Upper lobe of left lung (tissue), 4 donors: ENCODE results near the gene TNFSF11.

Experiments
- CTCF ChIP-seq, 6 experiments: fragments of 450-650 bp in 4 of 6; fragments of 200-600 bp in 2 of 6; sonication (generic) in 2 of 6; IDR thresholded peaks; one replicate each; pipeline ENCODE4 v1.5.1; 2016 to 2019; ENCODE audit warnings: antibody characterized with exemption in 6 of 6
- POLR2AphosphoS5 ChIP-seq, 2 donors: sonication (generic); formaldehyde crosslinking; IDR thresholded peaks; one replicate each; pipeline ENCODE4 v1.5.1; 2017; ENCODE audit warnings: antibody characterized with exemption in 2 of 2

DNA sequence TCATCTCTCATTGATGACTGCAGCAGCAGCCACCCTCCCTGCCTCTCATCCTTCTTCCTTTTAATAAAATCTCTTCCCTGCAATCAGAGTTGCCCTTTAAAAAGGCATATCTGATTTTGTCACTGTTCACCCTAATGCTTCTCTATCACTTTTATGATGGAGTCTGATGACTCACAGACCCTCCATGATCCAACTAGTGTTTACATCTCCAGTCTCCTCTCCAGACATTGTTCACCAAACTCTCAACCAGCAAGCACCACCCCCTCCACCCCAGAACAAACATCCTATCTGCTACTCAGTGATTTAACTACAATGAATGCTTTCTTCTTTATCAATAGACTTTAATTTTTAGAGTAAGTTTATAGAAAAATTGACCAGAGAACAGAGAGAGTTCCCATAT, 59.5 kb downstream of the TNFSF11 start:
- no peak for TF ChIP-seq CTCF (IDR thresholded peaks at IDR 0.05)
- no peak for TF ChIP-seq POLR2AphosphoS5 (IDR thresholded peaks at IDR 0.05)
